DOHH2 (cell line): Measurements from ENCODE around the gene DDX41.

Source experiments
- EZH2phosphoT487 ChIP-seq: fragments of 200-600 bp; sonication (generic); IDR thresholded peaks from 2 replicates; pipeline ENCODE4 v1.6.1; 2017; ENCODE audit warnings: borderline replicate concordance, mild to moderate bottlenecking, antibody characterized with exemption, low read length, moderate library complexity, mixed read lengths
- TF ChIP-seq, protein P1 (sequence below): fragments of 200-600 bp; sonication (generic); IDR thresholded peaks from one replicate; pipeline ENCODE4 v1.5.1; 2014; ENCODE audit warnings: antibody characterized with exemption, mild to moderate bottlenecking, low read depth, low read length; ENCODE audit not compliant: poor library complexity, severe bottlenecking

DNA sequence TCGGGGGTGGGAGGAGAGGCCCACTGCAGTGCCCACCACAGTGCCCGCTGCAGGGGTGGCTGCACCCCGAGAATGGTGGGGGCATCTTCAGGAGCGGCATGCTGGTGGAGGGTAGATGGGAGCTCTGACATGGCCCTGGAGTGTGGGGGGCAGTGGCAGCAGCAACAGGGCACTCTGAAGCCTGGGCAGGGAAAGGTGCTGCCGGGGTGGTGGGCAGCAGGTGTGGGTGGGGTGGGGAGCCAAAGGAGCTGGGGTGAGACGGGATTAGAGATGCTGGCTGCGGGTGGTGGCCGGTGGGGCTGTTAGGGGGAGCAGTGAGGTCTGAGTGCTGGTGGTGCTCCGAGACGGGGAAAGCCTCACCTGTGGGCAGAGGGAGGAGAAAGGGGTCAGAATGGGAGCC lies 19.6 kb upstream of the DDX41 start:
- TF ChIP-seq, protein P1, sequence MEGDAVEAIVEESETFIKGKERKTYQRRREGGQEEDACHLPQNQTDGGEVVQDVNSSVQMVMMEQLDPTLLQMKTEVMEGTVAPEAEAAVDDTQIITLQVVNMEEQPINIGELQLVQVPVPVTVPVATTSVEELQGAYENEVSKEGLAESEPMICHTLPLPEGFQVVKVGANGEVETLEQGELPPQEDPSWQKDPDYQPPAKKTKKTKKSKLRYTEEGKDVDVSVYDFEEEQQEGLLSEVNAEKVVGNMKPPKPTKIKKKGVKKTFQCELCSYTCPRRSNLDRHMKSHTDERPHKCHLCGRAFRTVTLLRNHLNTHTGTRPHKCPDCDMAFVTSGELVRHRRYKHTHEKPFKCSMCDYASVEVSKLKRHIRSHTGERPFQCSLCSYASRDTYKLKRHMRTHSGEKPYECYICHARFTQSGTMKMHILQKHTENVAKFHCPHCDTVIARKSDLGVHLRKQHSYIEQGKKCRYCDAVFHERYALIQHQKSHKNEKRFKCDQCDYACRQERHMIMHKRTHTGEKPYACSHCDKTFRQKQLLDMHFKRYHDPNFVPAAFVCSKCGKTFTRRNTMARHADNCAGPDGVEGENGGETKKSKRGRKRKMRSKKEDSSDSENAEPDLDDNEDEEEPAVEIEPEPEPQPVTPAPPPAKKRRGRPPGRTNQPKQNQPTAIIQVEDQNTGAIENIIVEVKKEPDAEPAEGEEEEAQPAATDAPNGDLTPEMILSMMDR: no peak
- no peak for TF ChIP-seq EZH2phosphoT487
